IMR-90 (cell line): ENCODE data around the gene ZNF71. TPM values are rescaled to one million over a fixed set of nuclear protein-coding genes. Genes with fewer than 3 reads are reported as not detected.

Experiments used
- ATAC-seq: fragments of 200-7000 bp; cut with Tn5 transposase; 2 replicates; pipeline ENCODE4 v1.9.1; 2020; ENCODE audit warnings: low read depth, mild to moderate bottlenecking, moderate library complexity
- BruUV-seq: library from RNA; stranded (reverse); fragments of 400-500 nt; replicated peaks from 2 replicates; lab custom pipeline; 2021; lab: Mats Ljungman, UMichigan
- CTCF ChIA-PET: fragments of 300-600 bp; formaldehyde crosslinking; extraction: SDS; loops from one replicate; lab custom pipeline; 2021; ENCODE audit warnings: antibody characterized with exemption; lab: Yijun Ruan, JAX
- POLR2A ChIA-PET: fragments of 300-600 bp; sonication (Branson Sonifier 250); formaldehyde crosslinking; loops from one replicate; lab custom pipeline; 2022; ENCODE audit warnings: antibody characterized with exemption; ENCODE audit not compliant: unreplicated experiment; lab: Charles Lee
- DNase-seq: peaks from one replicate; pipeline ENCODE4 v3.0.0; 2013
- H2AFZ ChIP-seq: replicated peaks from 2 replicates; pipeline ENCODE3; 2013; ENCODE audit warnings: low read length, mild to moderate bottlenecking; ENCODE audit not compliant: poor library complexity
- H2AK5ac ChIP-seq: 2 replicates; pipeline ENCODE4 v1.6.1; 2013; ENCODE audit warnings: low read depth, low read length, inconsistent platforms
- H2AK9ac ChIP-seq: replicated peaks from 2 replicates; pipeline ENCODE3; 2013; ENCODE audit warnings: mild to moderate bottlenecking, low read depth, low read length, moderate library complexity; ENCODE audit not compliant: poor library complexity
- H2BK120ac ChIP-seq: 2 replicates; pipeline ENCODE4 v1.6.1; 2013; ENCODE audit warnings: low read depth, low read length, inconsistent platforms
- H2BK15ac ChIP-seq: 3 replicates; pipeline ENCODE4 v1.6.1; 2013; ENCODE audit warnings: low read depth, low read length, inconsistent platforms
- H2BK20ac ChIP-seq: 2 replicates; pipeline ENCODE4 v1.6.1; 2013; ENCODE audit warnings: low read depth, mild to moderate bottlenecking, inconsistent platforms, low read length, moderate library complexity
- H2BK5ac ChIP-seq: 2 replicates; pipeline ENCODE4 v1.6.1; 2013; ENCODE audit warnings: mild to moderate bottlenecking, low read depth, low read length, inconsistent platforms; ENCODE audit not compliant: poor library complexity, severe bottlenecking
- H3K14ac ChIP-seq: replicated peaks from 2 replicates; pipeline ENCODE4 v1.6.1; 2013; ENCODE audit warnings: low read depth, low read length, inconsistent platforms
- H3K18ac ChIP-seq: 2 replicates; pipeline ENCODE4 v1.6.1; 2013; ENCODE audit warnings: low read depth, low read length, control low read depth
- H3K23ac ChIP-seq: 2 replicates; pipeline ENCODE4 v1.6.1; 2013; ENCODE audit warnings: low read depth, low read length, inconsistent platforms
- H3K27ac ChIP-seq: 2 replicates; pipeline ENCODE4 v1.5.1; 2013; ENCODE audit warnings: mild to moderate bottlenecking, control low read depth, low read length; ENCODE audit not compliant: insufficient read depth
- H3K27me3 ChIP-seq: 2 replicates; pipeline ENCODE4 v1.6.1; 2013; ENCODE audit warnings: low read length; ENCODE audit not compliant: control insufficient read depth, insufficient read depth
- H3K36me3 ChIP-seq: 2 replicates; pipeline ENCODE4 v1.6.1; 2013; ENCODE audit warnings: low read length, mixed read lengths; ENCODE audit not compliant: control insufficient read depth, insufficient read depth
- H3K4ac ChIP-seq: 2 replicates; pipeline ENCODE4 v1.6.1; 2013; ENCODE audit warnings: low read depth, low read length, inconsistent platforms
- H3K4me1 ChIP-seq: 2 replicates; pipeline ENCODE4 v1.6.1; 2013; ENCODE audit warnings: low read length, mixed read lengths; ENCODE audit not compliant: control insufficient read depth, insufficient read depth
- H3K4me2 ChIP-seq: 2 replicates; pipeline ENCODE4 v1.6.1; 2013; ENCODE audit warnings: low read depth, mild to moderate bottlenecking, control low read depth, low read length, moderate library complexity
- H3K4me3 ChIP-seq: 2 replicates; pipeline ENCODE4 v1.5.1; 2013; ENCODE audit warnings: low read depth, mild to moderate bottlenecking, control low read depth, low read length, moderate library complexity; ENCODE audit not compliant: insufficient read depth
- H3K56ac ChIP-seq: 2 replicates; pipeline ENCODE4 v1.6.1; 2013; ENCODE audit warnings: low read length, inconsistent platforms; ENCODE audit not compliant: insufficient read depth; ENCODE audit errors: extremely low read depth
- H3K79me1 ChIP-seq, 2 experiments: 2 replicates each; pipeline ENCODE4 v1.6.1; 2013; ENCODE audit warnings: low read length in 2 of 2, inconsistent platforms in 1 of 2, low read depth in 1 of 2
- H3K9ac ChIP-seq: 2 replicates; pipeline ENCODE4 v1.6.1; 2013; ENCODE audit warnings: low read depth, low read length, control low read depth
- H3K9me1 ChIP-seq: 2 replicates; pipeline ENCODE4 v1.6.1; 2013; ENCODE audit warnings: low read length, inconsistent platforms; ENCODE audit not compliant: insufficient read depth
- H3K9me3 ChIP-seq: 2 replicates; pipeline ENCODE4 v1.6.1; 2013; ENCODE audit warnings: low read length; ENCODE audit not compliant: control insufficient read depth, insufficient read depth
- H4K20me1 ChIP-seq: 2 replicates; pipeline ENCODE4 v1.6.1; 2013; ENCODE audit warnings: low read length, inconsistent platforms; ENCODE audit not compliant: insufficient read depth
- H4K5ac ChIP-seq: 2 replicates; pipeline ENCODE4 v1.6.1; 2013; ENCODE audit warnings: mild to moderate bottlenecking, low read depth, low read length, control low read depth
- H4K8ac ChIP-seq, 2 experiments: 2 replicates each; pipeline ENCODE4 v1.6.1; 2013; ENCODE audit warnings: low read depth in 2 of 2, low read length in 2 of 2, control low read depth in 1 of 2, inconsistent platforms in 1 of 2
- H4K91ac ChIP-seq: 2 replicates; pipeline ENCODE4 v1.6.1; 2013; ENCODE audit warnings: low read depth, low read length, inconsistent platforms; ENCODE audit not compliant: insufficient read depth
- BHLHE40 ChIP-seq: fragments of 150-350 bp; IDR thresholded peaks from 2 replicates; pipeline ENCODE4 v1.6.1; 2016; ENCODE audit warnings: mild to moderate bottlenecking, low read depth, low read length
- CEBPB ChIP-seq: IDR thresholded peaks from 2 replicates; pipeline ENCODE4 v1.6.1; 2012; ENCODE audit warnings: low read depth, low read length, improper control_type of control experiment
- CHD1 ChIP-seq: IDR thresholded peaks from 2 replicates; pipeline ENCODE4 v1.6.1; 2012; ENCODE audit warnings: low read depth, low read length, improper control_type of control experiment
- ELK1 ChIP-seq: fragments of 150-350 bp; IDR thresholded peaks from 2 replicates; pipeline ENCODE4 v1.6.1; 2016; ENCODE audit warnings: low read depth, mild to moderate bottlenecking, low read length, moderate library complexity, borderline replicate concordance
- FOS ChIP-seq: fragments of 150-350 bp; IDR thresholded peaks from 2 replicates; pipeline ENCODE4 v1.6.1; 2016; ENCODE audit warnings: low read depth, low read length
- MAFK ChIP-seq: IDR thresholded peaks from 2 replicates; pipeline ENCODE4 v1.6.1; 2012; ENCODE audit warnings: low read depth, low read length, improper control_type of control experiment
- MAZ ChIP-seq: IDR thresholded peaks from 2 replicates; pipeline ENCODE4 v1.6.1; 2012; ENCODE audit warnings: low read depth, mild to moderate bottlenecking, low read length, improper control_type of control experiment, moderate library complexity, borderline replicate concordance
- MXI1 ChIP-seq: IDR thresholded peaks from 2 replicates; pipeline ENCODE4 v1.6.1; 2012; ENCODE audit warnings: low read depth, mild to moderate bottlenecking, low read length, moderate library complexity, borderline replicate concordance
- NFE2L2 ChIP-seq: fragments of 150-350 bp; IDR thresholded peaks from 2 replicates; pipeline ENCODE4 v1.6.1; 2016; ENCODE audit warnings: low read depth, mild to moderate bottlenecking, low read length
- POLR2A ChIP-seq: IDR thresholded peaks from 2 replicates; pipeline ENCODE4 v1.6.1; 2012; ENCODE audit warnings: mild to moderate bottlenecking, low read depth, low read length
- RAD21 ChIP-seq: IDR thresholded peaks from 2 replicates; pipeline ENCODE4 v1.6.1; 2012; ENCODE audit warnings: low read length, improper control_type of control experiment
- RCOR1 ChIP-seq: IDR thresholded peaks from 2 replicates; pipeline ENCODE4 v1.6.1; 2012; ENCODE audit warnings: mild to moderate bottlenecking, low read length, improper control_type of control experiment; ENCODE audit not compliant: insufficient replicate concordance
- RFX5 ChIP-seq: IDR thresholded peaks from 2 replicates; pipeline ENCODE4 v1.8.0; 2012; ENCODE audit warnings: low read depth, mild to moderate bottlenecking, low read length, moderate library complexity
- SMC3 ChIP-seq: fragments of 150-350 bp; IDR thresholded peaks from 2 replicates; pipeline ENCODE4 v1.6.1; 2016; ENCODE audit warnings: low read depth, mild to moderate bottlenecking, antibody characterized with exemption, low read length, moderate library complexity
- USF2 ChIP-seq: fragments of 150-350 bp; IDR thresholded peaks from 2 replicates; pipeline ENCODE4 v1.6.1; 2017; ENCODE audit warnings: mild to moderate bottlenecking, antibody characterized with exemption, low read length, low read depth
- WGBS, 2 experiments: methylation state at CpG; one replicate each; pipeline versions ENCODE4 v1.1.5 to v1.1.7; 2013; ENCODE audit warnings: missing lambda C conversion rate in 2 of 2; ENCODE audit not compliant: insufficient read length in 1 of 2; ENCODE audit errors: extremely low coverage in 2 of 2; 5-methylcytosine and 5-hydroxymethylcytosine counted together
- dilution Hi-C: fragments of 300-500 bp; cut with HindIII; formaldehyde crosslinking; loops from one replicate; pipeline ENCODE4 v1.14.3; 2018; ENCODE audit warnings: low sequenced_read_pairs; ENCODE audit not compliant: unreplicated experiment
- in situ Hi-C: fragments of 300-500 bp; cut with MboI; formaldehyde crosslinking; loops from 3 replicates; pipeline ENCODE4 v1.14.3; 2019; ENCODE audit warnings: low sequenced_read_pairs, inconsistent platforms, mixed read lengths
- intact Hi-C: fragments of 100-400 bp; cut with micrococcal nuclease; formaldehyde crosslinking; loops from 2 replicates; pipeline ENCODE4 v1.10.0; 2022
- polyA plus RNA-seq, 3 experiments: library from polyadenylated mRNA; depleted of rRNA; stranded (reverse); fragments of >200 nt; gene quantifications; 2 replicates each; pipeline ENCODE4 v1.2.3, GENCODE V29; 2012; ENCODE audit warnings: low replicate concordance in 1 of 3
- total RNA-seq: library from RNA; depleted of rRNA; stranded (reverse); fragments of >200 nt; gene quantifications from 2 replicates; pipeline ENCODE4 v1.2.3, GENCODE V29; 2012
- TF ChIP-seq, protein P1 (sequence below): conservative IDR thresholded peaks from 2 replicates; pipeline ENCODE4 v1.5.1; 2012; ENCODE audit warnings: mild to moderate bottlenecking, low read depth, low read length, improper control_type of control experiment

The ZNF71 gene
- total and polyA plus RNA-seq, 2 of the 4 experiments (the other 2 are of a cell fraction), result 7.9 to 9.3 TPM

DNA sequence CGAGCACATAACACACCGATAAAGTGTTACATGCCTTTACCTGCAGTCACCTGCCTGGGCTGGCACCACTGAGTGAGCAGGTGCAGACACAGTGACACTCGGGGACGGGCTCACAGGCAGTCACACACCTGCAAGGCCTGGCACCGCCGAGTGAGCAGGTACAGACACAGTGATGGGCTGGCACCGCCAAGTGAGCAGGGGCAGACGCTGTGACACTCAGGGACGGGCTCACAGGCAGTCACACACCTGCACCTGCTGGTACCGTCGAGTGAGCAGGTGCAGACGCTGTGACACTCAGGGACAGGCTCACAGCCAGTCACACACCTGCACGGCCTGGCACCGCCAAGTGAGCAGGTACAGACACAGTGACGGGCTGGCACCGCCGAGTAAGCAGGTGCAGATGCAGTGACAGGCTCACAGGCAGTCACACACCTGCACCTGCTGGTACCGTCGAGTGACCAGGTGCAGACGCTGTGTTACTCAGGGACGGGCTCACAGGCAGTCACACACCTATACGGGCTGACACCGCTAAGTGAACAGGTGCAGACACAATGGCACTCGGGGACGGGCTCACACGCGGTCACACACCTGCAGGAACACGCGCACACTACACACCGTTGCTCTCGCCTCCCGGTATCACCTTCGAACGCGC, 76.0 kb downstream of the ZNF71 start:
- TF ChIP-seq, protein P1, sequence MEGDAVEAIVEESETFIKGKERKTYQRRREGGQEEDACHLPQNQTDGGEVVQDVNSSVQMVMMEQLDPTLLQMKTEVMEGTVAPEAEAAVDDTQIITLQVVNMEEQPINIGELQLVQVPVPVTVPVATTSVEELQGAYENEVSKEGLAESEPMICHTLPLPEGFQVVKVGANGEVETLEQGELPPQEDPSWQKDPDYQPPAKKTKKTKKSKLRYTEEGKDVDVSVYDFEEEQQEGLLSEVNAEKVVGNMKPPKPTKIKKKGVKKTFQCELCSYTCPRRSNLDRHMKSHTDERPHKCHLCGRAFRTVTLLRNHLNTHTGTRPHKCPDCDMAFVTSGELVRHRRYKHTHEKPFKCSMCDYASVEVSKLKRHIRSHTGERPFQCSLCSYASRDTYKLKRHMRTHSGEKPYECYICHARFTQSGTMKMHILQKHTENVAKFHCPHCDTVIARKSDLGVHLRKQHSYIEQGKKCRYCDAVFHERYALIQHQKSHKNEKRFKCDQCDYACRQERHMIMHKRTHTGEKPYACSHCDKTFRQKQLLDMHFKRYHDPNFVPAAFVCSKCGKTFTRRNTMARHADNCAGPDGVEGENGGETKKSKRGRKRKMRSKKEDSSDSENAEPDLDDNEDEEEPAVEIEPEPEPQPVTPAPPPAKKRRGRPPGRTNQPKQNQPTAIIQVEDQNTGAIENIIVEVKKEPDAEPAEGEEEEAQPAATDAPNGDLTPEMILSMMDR, result no peak
- no peak for TF ChIP-seq MAZ
- TF ChIP-seq FOS, result no peak
- TF ChIP-seq USF2, result no peak
- no peak for TF ChIP-seq MAFK
- no peak for TF ChIP-seq CEBPB
- no peak for TF ChIP-seq RAD21
- TF ChIP-seq NFE2L2, result no peak
- TF ChIP-seq CHD1, result no peak
- TF ChIP-seq BHLHE40, result no peak
- no peak for TF ChIP-seq RCOR1
- TF ChIP-seq ELK1, result no peak
- no peak for TF ChIP-seq MXI1
- no peak for TF ChIP-seq POLR2A
- TF ChIP-seq RFX5, result no peak
- no peak for TF ChIP-seq SMC3
- in situ Hi-C loops, result no loop called here
- intact Hi-C loops, result no loop called here
- Histone ChIP-seq H3K36me3 (no peaks in the 10 kb centered on the region), H4K91ac (no peak overlapping the region), H3K4me3 (no peak overlapping the region), H2AK9ac (no peak overlapping the region), H3K27me3 (no peaks in the 10 kb centered on the region), H3K9me3 (peaks cover 44% of the 10 kb centered on the region), H3K14ac (no peak overlapping the region), H3K4me2 (no peak overlapping the region), H4K8ac (no peak overlapping the region), H2BK20ac (no peak overlapping the region), H4K20me1 (no peaks in the 10 kb centered on the region), H4K5ac (no peak overlapping the region), H2BK5ac (no peak overlapping the region), H3K9me1 (no peaks in the 10 kb centered on the region), H3K4me1 (no peaks in the 10 kb centered on the region), H3K18ac (no peak overlapping the region), H3K56ac (no peak overlapping the region), H3K23ac (no peak overlapping the region), H2BK15ac (no peak overlapping the region), H2BK120ac (no peak overlapping the region), H2AFZ (peak overlapping the region; percentile 51), H3K9ac (no peak overlapping the region), H3K4ac (no peak overlapping the region), H2AK5ac (no peak overlapping the region), H3K79me1 (no peaks in the 10 kb centered on the region), H3K27ac (no peak overlapping the region)
- no TSS peak for BruUV-seq
- DNase-seq (no peak), ATAC-seq (no peak)
- CTCF ChIA-PET, result no interaction called here
- POLR2A ChIA-PET, result no interaction called here
- 39% methylated on average over 24 of the region's 35 CpGs; no CpG with 5 or more reads in 1 of the 2 experiments for WGBS, 2 experiments
- dilution Hi-C loops, result no loop called here
